Panc1 (cell line): ENCODE results near the gene SNRK. TPM values are rescaled to one million over a fixed set of nuclear protein-coding genes. Genes with fewer than 3 reads are reported as not detected.

Source experiments
- ATAC-seq: fragments of 200-7000 bp; cut with Tn5 transposase; 2 replicates; pipeline ENCODE4 v1.9.1; 2020; ENCODE audit warnings: mild to moderate bottlenecking, moderate library complexity
- BruUV-seq: library from RNA; stranded (reverse); fragments of 400-500 nt; replicated peaks from 2 replicates; lab custom pipeline; 2021; lab: Mats Ljungman, UMichigan
- CTCF ChIA-PET: fragments of 300-600 bp; sonication (Branson Sonifier 250); formaldehyde crosslinking; loops from one replicate; lab custom pipeline; 2022; ENCODE audit warnings: antibody characterized with exemption; lab: Charles Lee
- POLR2A ChIA-PET: fragments of 300-600 bp; sonication (Branson Sonifier 250); formaldehyde crosslinking; loops from one replicate; lab custom pipeline; 2022; ENCODE audit warnings: antibody characterized with exemption; lab: Charles Lee
- DNase-seq: peaks from one replicate; pipeline ENCODE4 v3.0.0-alpha.2; 2010; ENCODE audit warnings: low read depth, low spot score
- H3K27ac ChIP-seq: 2 replicates; pipeline ENCODE4 v1.5.1; 2011; ENCODE audit warnings: mild to moderate bottlenecking, low read length, inconsistent platforms
- H3K27me3 ChIP-seq: fragments of 200-500 bp; sonication (Bioruptor generic); 2 replicates; pipeline ENCODE4 v1.6.0; 2014; ENCODE audit warnings: low read length, inconsistent platforms; ENCODE audit not compliant: control insufficient read depth, insufficient read depth
- H3K36me3 ChIP-seq: fragments of 200-500 bp; sonication (Bioruptor generic); 2 replicates; pipeline ENCODE4 v1.5.1; 2014; ENCODE audit warnings: inconsistent platforms, mild to moderate bottlenecking, low read length, moderate library complexity; ENCODE audit not compliant: control insufficient read depth, insufficient read depth
- H3K4me1 ChIP-seq: 2 replicates; pipeline ENCODE4 v1.5.1; 2011; ENCODE audit warnings: inconsistent platforms, mild to moderate bottlenecking, low read length, moderate library complexity; ENCODE audit not compliant: control insufficient read depth, insufficient read depth
- H3K4me3 ChIP-seq, 2 experiments: 2 replicates each; pipeline ENCODE4 v1.5.1; 2011 to 2012; ENCODE audit warnings: low read depth in 2 of 2, low read length in 2 of 2, mild to moderate bottlenecking in 2 of 2, inconsistent platforms in 1 of 2, moderate library complexity in 1 of 2
- H3K9me3 ChIP-seq: fragments of 200-500 bp; sonication (Bioruptor generic); 2 replicates; pipeline ENCODE4 v1.5.1; 2014; ENCODE audit warnings: low read depth, mild to moderate bottlenecking, inconsistent platforms, low read length, moderate library complexity; ENCODE audit not compliant: control insufficient read depth, insufficient read depth
- CTCF ChIP-seq: fragments of 450-650 bp; IDR thresholded peaks from 2 replicates; pipeline ENCODE4 v1.5.1; 2017; ENCODE audit warnings: mild to moderate bottlenecking
- POLR2AphosphoS5 ChIP-seq: IDR thresholded peaks from 2 replicates; pipeline ENCODE4 v1.6.1; 2012; ENCODE audit warnings: mild to moderate bottlenecking, low read depth, low read length, moderate library complexity
- REST ChIP-seq, 2 experiments: IDR thresholded peaks; 2 replicates each; pipeline ENCODE4 v1.6.1; 2011 to 2012; ENCODE audit warnings: low read depth in 2 of 2, control low read depth in 1 of 2, low read length in 1 of 2, mild to moderate bottlenecking in 1 of 2, moderate library complexity in 1 of 2; ENCODE audit not compliant: insufficient read depth in 1 of 2
- SIN3A ChIP-seq: IDR thresholded peaks from 2 replicates; pipeline ENCODE4 v1.6.1; 2012; ENCODE audit warnings: low read depth, mild to moderate bottlenecking, low read length, moderate library complexity, borderline replicate concordance; ENCODE audit not compliant: insufficient read depth
- TCF7L2 ChIP-seq: IDR thresholded peaks from 2 replicates; pipeline ENCODE4 v1.6.1; 2011; ENCODE audit warnings: mild to moderate bottlenecking, low read depth, low read length, inconsistent platforms
- in situ Hi-C: cut with HindIII; loops from 2 replicates; pipeline ENCODE4 v1.10.0; 2016; ENCODE audit warnings: low sequenced_read_pairs, low pct_unique_long_range_greater_than_20kb
- intact Hi-C: fragments of 100-400 bp; cut with micrococcal nuclease; formaldehyde crosslinking; loops from one replicate; pipeline ENCODE4 v1.10.0; 2022; ENCODE audit not compliant: unreplicated experiment
- total RNA-seq: library from RNA; stranded (reverse); gene quantifications from one replicate; pipeline ENCODE4 v1.2.1, GENCODE V29; 2021; ENCODE audit not compliant: unreplicated experiment

The SNRK gene
- total RNA-seq, 1 experiment from 2014 or later, result 11.0 TPM

GRCh38 chr3:43316783-43317460 lies 30.6 kb downstream of the SNRK start:
- no peaks in the 10 kb centered on the region for H3K36me3 ChIP-seq
- DNase-seq, result no peak
- no TSS peak for BruUV-seq
- H3K4me3 ChIP-seq, result no peak overlapping the region
- H3K27me3 ChIP-seq, result no peaks in the 10 kb centered on the region
- no peaks in the 10 kb centered on the region for H3K9me3 ChIP-seq
- no peak for ATAC-seq
- TF ChIP-seq REST (IDR thresholded peaks at IDR 0.05; ENCODE audit: insufficient read depth in 1 of 2, low read depth in 2 of 2, low read length in 1 of 2), result no peak
- no peak for TF ChIP-seq POLR2AphosphoS5
- TF ChIP-seq TCF7L2, result no peak
- no peak for TF ChIP-seq CTCF
- TF ChIP-seq SIN3A, result no peak
- CTCF ChIA-PET, result no interaction called here
- H3K27ac ChIP-seq, result no peak overlapping the region
- POLR2A ChIA-PET, result no interaction called here
- H3K4me1 ChIP-seq, result no peaks in the 10 kb centered on the region
- intact Hi-C loops (no loop called here), in situ Hi-C loops (no loop called here)

GRCh38 chr3:43317461-43318316 lies 31.3 kb downstream of the SNRK start:
- BruUV-seq, result no TSS peak
- in situ Hi-C loops, result no loop called here
- no peaks in the 10 kb centered on the region for H3K9me3 ChIP-seq
- TF ChIP-seq REST (IDR thresholded peaks at IDR 0.05; ENCODE audit: insufficient read depth in 1 of 2, low read depth in 2 of 2, low read length in 1 of 2), result no peak
- no peak for TF ChIP-seq SIN3A
- no peak for TF ChIP-seq CTCF
- no peak for TF ChIP-seq TCF7L2
- TF ChIP-seq POLR2AphosphoS5, result no peak
- ChIA-PET CTCF (interaction anchor here (0.6 kb wide), 1 partner anchor 60 kb away, joined by 3 read pairs; no protein-coding TSS in a partner anchor), POLR2A (no interaction called here)
- H3K27me3 ChIP-seq, result no peaks in the 10 kb centered on the region
- no peaks in the 10 kb centered on the region for H3K36me3 ChIP-seq
- intact Hi-C loops, result no loop called here
- H3K4me1 ChIP-seq, result no peaks in the 10 kb centered on the region
- H3K4me3 ChIP-seq, result no peak overlapping the region
- ATAC-seq (no peak), DNase-seq (no peak)
- no peak overlapping the region for H3K27ac ChIP-seq
